Measurements from ENCODE around the gene C1orf232. TPM values are rescaled to one million over a fixed set of nuclear protein-coding genes. Genes with fewer than 3 reads are reported as not detected.

The C1orf232 gene
- total and polyA plus RNA-seq, 2 of the 4 experiments (the other 2 are of a cell fraction): not detected

DNA sequence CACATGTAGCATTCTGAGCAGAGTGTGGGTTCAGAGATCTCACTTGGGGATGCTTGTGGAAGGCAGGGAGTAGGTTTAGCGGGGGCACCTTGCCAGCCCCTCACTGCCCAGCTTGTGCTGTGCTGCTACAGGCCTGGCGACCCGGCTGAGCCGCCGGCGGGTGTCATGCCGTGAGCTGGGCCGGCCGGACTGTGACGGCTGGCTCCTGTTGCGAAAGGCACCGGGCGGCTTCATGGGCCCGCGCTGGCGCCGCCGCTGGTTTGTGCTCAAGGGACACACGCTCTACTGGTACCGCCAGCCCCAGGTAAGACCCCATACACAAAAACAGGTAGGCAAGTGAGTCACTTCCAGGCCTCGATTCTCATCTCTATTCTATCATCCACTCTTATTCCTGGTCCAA is 16.1 kb upstream of the C1orf232 start:
- H3K14ac ChIP-seq (replicated peaks; ENCODE audit: low read depth, low read length): no peak overlapping the region
- H2BK120ac ChIP-seq (ENCODE audit: low read depth, low read length): no peak overlapping the region
- no peak overlapping the region for H3K23ac ChIP-seq (ENCODE audit: low read depth, low read length)
- H4K5ac ChIP-seq (ENCODE audit: low read depth, low read length): no peak overlapping the region
- ATAC-seq (ENCODE audit: low read depth) (no peak), DNase-seq (no peak)
- H3K56ac ChIP-seq (ENCODE audit: extremely low read depth, insufficient read depth, low read length): no peak overlapping the region
- no peaks in the 10 kb centered on the region for H4K20me1 ChIP-seq (ENCODE audit: insufficient read depth, low read length)
- POLR2A ChIA-PET (ENCODE audit: unreplicated experiment): no interaction called here
- BruUV-seq (replicated peaks): no TSS peak
- TF ChIP-seq RFX5 (IDR thresholded peaks at IDR 0.05; ENCODE audit: low read depth, low read length) (no peak), POLR2A (IDR thresholded peaks at IDR 0.05; ENCODE audit: low read depth, low read length) (no peak), RAD21 (IDR thresholded peaks at IDR 0.05; ENCODE audit: low read length) (no peak), SMC3 (IDR thresholded peaks at IDR 0.05; ENCODE audit: low read depth, low read length) (no peak)
- TF ChIP-seq, protein P1, sequence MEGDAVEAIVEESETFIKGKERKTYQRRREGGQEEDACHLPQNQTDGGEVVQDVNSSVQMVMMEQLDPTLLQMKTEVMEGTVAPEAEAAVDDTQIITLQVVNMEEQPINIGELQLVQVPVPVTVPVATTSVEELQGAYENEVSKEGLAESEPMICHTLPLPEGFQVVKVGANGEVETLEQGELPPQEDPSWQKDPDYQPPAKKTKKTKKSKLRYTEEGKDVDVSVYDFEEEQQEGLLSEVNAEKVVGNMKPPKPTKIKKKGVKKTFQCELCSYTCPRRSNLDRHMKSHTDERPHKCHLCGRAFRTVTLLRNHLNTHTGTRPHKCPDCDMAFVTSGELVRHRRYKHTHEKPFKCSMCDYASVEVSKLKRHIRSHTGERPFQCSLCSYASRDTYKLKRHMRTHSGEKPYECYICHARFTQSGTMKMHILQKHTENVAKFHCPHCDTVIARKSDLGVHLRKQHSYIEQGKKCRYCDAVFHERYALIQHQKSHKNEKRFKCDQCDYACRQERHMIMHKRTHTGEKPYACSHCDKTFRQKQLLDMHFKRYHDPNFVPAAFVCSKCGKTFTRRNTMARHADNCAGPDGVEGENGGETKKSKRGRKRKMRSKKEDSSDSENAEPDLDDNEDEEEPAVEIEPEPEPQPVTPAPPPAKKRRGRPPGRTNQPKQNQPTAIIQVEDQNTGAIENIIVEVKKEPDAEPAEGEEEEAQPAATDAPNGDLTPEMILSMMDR (conservative IDR thresholded peaks at IDR 0.05; ENCODE audit: low read depth, low read length): no peak
- TF ChIP-seq, protein P2, sequence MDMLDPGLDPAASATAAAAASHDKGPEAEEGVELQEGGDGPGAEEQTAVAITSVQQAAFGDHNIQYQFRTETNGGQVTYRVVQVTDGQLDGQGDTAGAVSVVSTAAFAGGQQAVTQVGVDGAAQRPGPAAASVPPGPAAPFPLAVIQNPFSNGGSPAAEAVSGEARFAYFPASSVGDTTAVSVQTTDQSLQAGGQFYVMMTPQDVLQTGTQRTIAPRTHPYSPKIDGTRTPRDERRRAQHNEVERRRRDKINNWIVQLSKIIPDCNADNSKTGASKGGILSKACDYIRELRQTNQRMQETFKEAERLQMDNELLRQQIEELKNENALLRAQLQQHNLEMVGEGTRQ (IDR thresholded peaks at IDR 0.05; ENCODE audit: low read depth, low read length): no peak
- H4K91ac ChIP-seq (ENCODE audit: insufficient read depth, low read depth, low read length): no peak overlapping the region
- dilution Hi-C loops (cut with HindIII; ENCODE audit: low sequenced_read_pairs, unreplicated experiment) (no loop called here), in situ Hi-C loops (cut with MboI; ENCODE audit: low sequenced_read_pairs) (no loop called here), intact Hi-C loops (cut with micrococcal nuclease) (no loop called here)
- no peak overlapping the region for H2AFZ ChIP-seq (replicated peaks; ENCODE audit: low read length, poor library complexity)
- H3K9me3 ChIP-seq (ENCODE audit: control insufficient read depth, insufficient read depth, low read length): no peaks in the 10 kb centered on the region
- H2AK5ac ChIP-seq (ENCODE audit: low read depth, low read length): no peak overlapping the region
- no peak overlapping the region for H3K18ac ChIP-seq (ENCODE audit: low read depth, low read length)
- CTCF ChIA-PET: no interaction called here
- 91% methylated on average over 16 of the region's 21 CpGs; no CpG with 5 or more reads in 1 of the 2 experiments for WGBS, 2 experiments (ENCODE audit: extremely low coverage in 2 of 2, insufficient read length in 1 of 2)
- H4K8ac ChIP-seq (ENCODE audit: low read depth in 2 of 2, low read length in 2 of 2): no peak overlapping the region
- H2BK5ac ChIP-seq (ENCODE audit: low read depth, low read length, poor library complexity, severe bottlenecking): no peak overlapping the region
- H3K4me1 ChIP-seq (ENCODE audit: control insufficient read depth, insufficient read depth, low read length): no peaks in the 10 kb centered on the region
- no peaks in the 10 kb centered on the region for H3K36me3 ChIP-seq (ENCODE audit: control insufficient read depth, insufficient read depth, low read length)
- no peak overlapping the region for H3K27ac ChIP-seq (ENCODE audit: insufficient read depth, low read length)
- no peak overlapping the region for H3K4me3 ChIP-seq (ENCODE audit: insufficient read depth, low read depth, low read length)
- H3K4me2 ChIP-seq (ENCODE audit: low read depth, low read length): no peak overlapping the region
- no peak overlapping the region for H2AK9ac ChIP-seq (replicated peaks; ENCODE audit: low read depth, low read length, poor library complexity)
- no peak overlapping the region for H3K9ac ChIP-seq (ENCODE audit: low read depth, low read length)
- no peaks in the 10 kb centered on the region for H3K9me1 ChIP-seq (ENCODE audit: insufficient read depth, low read length)
- no peak overlapping the region for H2BK15ac ChIP-seq (ENCODE audit: low read depth, low read length)
- H3K27me3 ChIP-seq (ENCODE audit: control insufficient read depth, insufficient read depth, low read length): peaks cover 3% of the 10 kb centered on the region
- no peak overlapping the region for H2BK20ac ChIP-seq (ENCODE audit: low read depth, low read length)
- no peak overlapping the region for H3K4ac ChIP-seq (ENCODE audit: low read depth, low read length)
- H3K79me1 ChIP-seq (ENCODE audit: low read depth in 1 of 2, low read length in 2 of 2): no peaks in the 10 kb centered on the region

Data from IMR-90 (cell line).